Measurements from ENCODE around the gene TAPBP. TPM values are rescaled to one million over a fixed set of nuclear protein-coding genes. Genes with fewer than 3 reads are reported as not detected.

Gene TAPBP
- total and polyA plus RNA-seq, 9 of the 15 experiments (the other 6 are each of a cell fraction or from before 2014, with no cell fraction given): 5.6 to 74.0 (median 22.3) TPM

DNA sequence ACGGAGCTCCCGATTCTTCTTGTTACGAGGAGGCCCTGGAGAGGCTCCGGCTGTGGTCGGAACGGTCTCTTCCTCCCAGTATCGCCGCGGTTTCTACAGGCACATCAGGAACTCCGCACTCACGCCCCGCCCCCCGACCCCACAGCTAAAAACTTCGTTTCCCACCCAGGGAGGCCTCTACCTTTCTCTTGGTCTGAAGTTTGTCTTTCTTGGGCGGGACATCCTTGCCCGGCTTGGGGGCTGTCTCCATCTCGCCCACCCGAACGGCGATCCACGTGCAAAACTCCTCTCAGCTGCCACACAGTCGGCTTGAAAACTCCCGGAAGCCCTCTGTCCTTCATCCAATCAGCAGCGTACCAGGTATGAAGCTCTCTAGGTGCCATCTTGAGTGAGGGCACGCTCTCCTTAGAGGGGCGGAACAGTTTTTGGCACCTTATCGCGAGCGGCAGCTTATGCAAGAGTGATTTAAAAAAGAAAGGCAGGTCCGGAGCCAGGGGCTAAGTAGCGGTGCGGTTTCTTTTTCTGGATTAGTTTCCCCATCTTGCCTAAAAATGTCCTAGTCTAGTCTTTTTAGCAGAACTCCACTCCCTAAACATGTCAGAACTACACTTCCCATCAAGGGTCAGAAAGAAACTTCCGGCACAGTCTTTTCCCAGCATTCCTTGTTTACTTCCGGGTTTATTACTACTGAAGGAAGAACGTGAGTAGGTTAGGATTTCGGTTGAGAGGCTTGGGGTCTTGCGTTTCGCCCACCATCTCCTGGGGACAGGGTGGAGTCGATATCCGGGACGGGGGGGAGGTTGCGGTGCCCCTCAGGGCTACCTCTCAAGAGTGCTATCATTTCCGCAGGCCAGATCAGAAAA lies 24.7 kb downstream of the TAPBP start, which contains the start of the genes PFDN6 and WDR46 (continued):
- TF ChIP-seq, protein P1, sequence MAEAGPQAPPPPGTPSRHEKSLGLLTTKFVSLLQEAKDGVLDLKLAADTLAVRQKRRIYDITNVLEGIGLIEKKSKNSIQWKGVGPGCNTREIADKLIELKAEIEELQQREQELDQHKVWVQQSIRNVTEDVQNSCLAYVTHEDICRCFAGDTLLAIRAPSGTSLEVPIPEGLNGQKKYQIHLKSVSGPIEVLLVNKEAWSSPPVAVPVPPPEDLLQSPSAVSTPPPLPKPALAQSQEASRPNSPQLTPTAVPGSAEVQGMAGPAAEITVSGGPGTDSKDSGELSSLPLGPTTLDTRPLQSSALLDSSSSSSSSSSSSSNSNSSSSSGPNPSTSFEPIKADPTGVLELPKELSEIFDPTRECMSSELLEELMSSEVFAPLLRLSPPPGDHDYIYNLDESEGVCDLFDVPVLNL (CRISPR knock-in tag; IDR thresholded peaks at IDR 0.05; ENCODE audit: low read depth): no peak
- no peak for TF ChIP-seq ZNF77 (CRISPR knock-in tag; IDR thresholded peaks at IDR 0.05)
- TF ChIP-seq, protein P2, sequence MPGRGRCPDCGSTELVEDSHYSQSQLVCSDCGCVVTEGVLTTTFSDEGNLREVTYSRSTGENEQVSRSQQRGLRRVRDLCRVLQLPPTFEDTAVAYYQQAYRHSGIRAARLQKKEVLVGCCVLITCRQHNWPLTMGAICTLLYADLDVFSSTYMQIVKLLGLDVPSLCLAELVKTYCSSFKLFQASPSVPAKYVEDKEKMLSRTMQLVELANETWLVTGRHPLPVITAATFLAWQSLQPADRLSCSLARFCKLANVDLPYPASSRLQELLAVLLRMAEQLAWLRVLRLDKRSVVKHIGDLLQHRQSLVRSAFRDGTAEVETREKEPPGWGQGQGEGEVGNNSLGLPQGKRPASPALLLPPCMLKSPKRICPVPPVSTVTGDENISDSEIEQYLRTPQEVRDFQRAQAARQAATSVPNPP (IDR thresholded peaks at IDR 0.05; ENCODE audit: borderline replicate concordance, insufficient read depth, insufficient read length): no peak
- TF ChIP-seq ERF (CRISPR knock-in tag; IDR thresholded peaks at IDR 0.05): no peak
- TF ChIP-seq SREBF1 (IDR thresholded peaks at IDR 0.05; ENCODE audit: borderline replicate concordance, low read depth, low read length): no peak
- no peak for TF ChIP-seq SRSF1 (IDR thresholded peaks at IDR 0.05; ENCODE audit: low read depth, low read length)
- no peak for TF ChIP-seq CREBBP (IDR thresholded peaks at IDR 0.05; ENCODE audit: low read depth, low read length)
- no peak for TF ChIP-seq SP1 (CRISPR knock-in tag; IDR thresholded peaks at IDR 0.05)
- no peak for TF ChIP-seq SRSF9 (IDR thresholded peaks at IDR 0.05; ENCODE audit: borderline replicate concordance, low read depth, low read length)
- no peak for TF ChIP-seq HMG20B (CRISPR knock-in tag; IDR thresholded peaks at IDR 0.05)
- no peak for TF ChIP-seq NFRKB (IDR thresholded peaks at IDR 0.05; ENCODE audit: low read depth)
- TF ChIP-seq, protein P3, sequence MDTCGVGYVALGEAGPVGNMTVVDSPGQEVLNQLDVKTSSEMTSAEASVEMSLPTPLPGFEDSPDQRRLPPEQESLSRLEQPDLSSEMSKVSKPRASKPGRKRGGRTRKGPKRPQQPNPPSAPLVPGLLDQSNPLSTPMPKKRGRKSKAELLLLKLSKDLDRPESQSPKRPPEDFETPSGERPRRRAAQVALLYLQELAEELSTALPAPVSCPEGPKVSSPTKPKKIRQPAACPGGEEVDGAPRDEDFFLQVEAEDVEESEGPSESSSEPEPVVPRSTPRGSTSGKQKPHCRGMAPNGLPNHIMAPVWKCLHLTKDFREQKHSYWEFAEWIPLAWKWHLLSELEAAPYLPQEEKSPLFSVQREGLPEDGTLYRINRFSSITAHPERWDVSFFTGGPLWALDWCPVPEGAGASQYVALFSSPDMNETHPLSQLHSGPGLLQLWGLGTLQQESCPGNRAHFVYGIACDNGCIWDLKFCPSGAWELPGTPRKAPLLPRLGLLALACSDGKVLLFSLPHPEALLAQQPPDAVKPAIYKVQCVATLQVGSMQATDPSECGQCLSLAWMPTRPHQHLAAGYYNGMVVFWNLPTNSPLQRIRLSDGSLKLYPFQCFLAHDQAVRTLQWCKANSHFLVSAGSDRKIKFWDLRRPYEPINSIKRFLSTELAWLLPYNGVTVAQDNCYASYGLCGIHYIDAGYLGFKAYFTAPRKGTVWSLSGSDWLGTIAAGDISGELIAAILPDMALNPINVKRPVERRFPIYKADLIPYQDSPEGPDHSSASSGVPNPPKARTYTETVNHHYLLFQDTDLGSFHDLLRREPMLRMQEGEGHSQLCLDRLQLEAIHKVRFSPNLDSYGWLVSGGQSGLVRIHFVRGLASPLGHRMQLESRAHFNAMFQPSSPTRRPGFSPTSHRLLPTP (IDR thresholded peaks at IDR 0.05; ENCODE audit: borderline replicate concordance, extremely low read depth, insufficient read length): no peak
- TF ChIP-seq ZNF175 (CRISPR knock-in tag; IDR thresholded peaks at IDR 0.05; ENCODE audit: low read depth): peak; percentile 76; the same call in 1 of the 2 replicates
- no peak; the same call in 1 of the 2 replicates for TF ChIP-seq HDAC8 (tag; IDR thresholded peaks at IDR 0.05)
- peak in 1 of 2 experiments; percentile 64; a peak in 1 of 4 replicates for TF ChIP-seq KDM4B (IDR thresholded peaks at IDR 0.05; ENCODE audit: borderline replicate concordance in 2 of 2, low read depth in 1 of 2)
- no peak for TF ChIP-seq ZC3H4 (CRISPR knock-in tag; IDR thresholded peaks at IDR 0.05; ENCODE audit: borderline replicate concordance)
- TF ChIP-seq, protein P4, sequence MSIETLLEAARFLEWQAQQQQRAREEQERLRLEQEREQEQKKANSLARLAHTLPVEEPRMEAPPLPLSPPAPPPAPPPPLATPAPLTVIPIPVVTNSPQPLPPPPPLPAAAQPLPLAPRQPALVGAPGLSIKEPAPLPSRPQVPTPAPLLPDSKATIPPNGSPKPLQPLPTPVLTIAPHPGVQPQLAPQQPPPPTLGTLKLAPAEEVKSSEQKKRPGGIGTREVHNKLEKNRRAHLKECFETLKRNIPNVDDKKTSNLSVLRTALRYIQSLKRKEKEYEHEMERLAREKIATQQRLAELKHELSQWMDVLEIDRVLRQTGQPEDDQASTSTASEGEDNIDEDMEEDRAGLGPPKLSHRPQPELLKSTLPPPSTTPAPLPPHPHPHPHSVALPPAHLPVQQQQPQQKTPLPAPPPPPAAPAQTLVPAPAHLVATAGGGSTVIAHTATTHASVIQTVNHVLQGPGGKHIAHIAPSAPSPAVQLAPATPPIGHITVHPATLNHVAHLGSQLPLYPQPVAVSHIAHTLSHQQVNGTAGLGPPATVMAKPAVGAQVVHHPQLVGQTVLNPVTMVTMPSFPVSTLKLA (conservative IDR thresholded peaks at IDR 0.05): peak; percentile 98 to 99

All from K562 (cell line).